ENCODE data around the gene KRT80.

KRT80 gene

DNA sequence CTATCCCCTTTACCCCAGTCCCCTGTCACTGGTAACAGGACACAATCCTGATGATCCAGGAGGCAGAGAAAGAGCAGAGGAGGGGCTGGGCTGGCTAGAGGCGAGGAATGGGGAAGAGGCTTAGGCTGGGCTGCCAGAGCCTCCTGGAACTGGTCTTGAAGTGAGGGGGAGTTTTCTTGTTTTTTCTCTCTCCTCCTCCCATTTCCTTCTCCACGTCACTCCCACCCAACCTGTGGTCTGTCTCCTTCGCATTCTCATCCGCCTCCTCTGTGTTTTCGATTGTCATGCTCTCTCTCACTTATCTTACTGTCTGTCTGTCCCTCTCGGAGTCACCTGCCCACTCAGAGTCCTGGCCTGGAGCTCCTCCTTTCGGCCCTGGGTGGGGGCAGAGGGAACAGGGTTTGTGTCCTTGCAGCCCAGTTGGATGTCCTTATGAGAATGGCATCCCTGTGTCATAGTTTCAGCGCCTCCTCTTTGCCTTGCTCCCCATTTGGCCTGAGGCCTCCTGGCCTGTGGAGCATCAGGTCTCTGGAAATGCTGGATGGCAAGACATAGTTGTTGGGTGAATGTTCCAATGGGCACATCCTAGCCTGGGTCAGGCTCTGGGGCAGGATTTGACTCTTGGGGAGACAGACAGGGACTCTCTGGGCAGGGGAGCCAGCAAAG, 3.4 kb upstream of the KRT80 start:
- DNase-seq: no peak

DNA sequence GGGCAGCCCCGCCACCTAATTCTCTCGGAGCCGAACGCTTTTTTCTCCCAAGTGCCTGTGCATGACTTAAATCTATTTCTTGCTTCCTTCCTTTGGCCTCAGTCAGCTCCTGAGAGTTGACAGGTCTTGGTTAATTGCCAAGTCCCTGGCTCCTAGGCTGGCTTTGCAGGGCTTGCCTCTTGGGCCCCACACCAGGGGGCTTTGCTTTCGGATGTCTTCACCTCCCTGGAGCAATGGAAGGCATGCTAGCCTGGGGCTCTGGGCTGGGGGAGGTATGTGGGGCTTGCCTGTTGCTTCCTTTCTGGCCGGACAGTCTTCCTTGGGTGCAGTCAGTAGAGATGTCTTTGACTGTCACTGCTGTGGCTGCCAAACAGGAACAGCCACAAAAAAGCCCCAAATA, 2.2 kb upstream of the KRT80 start:
- no peak for DNase-seq

GRCh38 chr12:52193532-52193931, 1.7 kb upstream of the KRT80 start:
- DNase-seq: no peak

DNA sequence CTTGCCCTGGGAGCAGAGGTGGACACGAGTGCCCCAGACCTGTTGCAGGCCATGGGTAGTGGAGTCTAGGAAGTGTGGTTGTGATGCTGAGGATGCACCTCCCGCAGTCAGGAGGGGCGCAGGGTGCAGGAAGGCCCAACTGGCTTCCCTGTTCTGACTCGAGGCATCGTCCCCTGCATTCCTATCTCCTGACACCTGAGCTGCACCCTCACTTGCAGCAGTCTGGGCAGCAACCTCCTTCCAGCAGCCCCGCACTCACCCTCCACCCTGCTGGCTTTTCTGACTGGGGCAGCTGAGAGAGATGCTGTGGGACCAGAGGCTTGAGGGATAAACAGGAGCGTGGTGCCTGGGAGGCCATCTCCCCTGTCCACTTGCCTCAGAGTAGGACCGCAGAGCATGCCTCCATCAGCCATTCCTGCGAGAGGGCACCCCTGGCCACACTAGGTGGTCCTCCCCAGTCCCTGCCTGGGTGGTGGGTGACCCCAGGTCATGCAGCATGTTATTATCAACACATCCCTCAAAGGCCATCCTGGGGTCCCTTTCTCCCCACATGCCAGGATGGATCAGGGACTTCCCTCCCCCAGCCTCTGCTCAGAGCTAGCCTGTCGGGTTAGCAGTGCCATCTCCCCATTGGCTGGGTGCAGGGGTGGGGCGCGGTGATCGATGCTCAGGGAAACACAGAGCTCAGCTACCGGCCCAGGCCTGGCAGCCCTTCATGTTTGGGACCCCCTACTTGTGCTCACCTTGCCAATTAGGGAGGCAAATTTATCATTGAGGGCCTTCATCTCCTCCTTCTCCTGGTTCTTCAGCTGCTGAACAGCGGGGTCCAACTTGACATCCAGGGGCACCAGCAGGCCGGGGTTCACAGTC, 719 bp downstream of the KRT80 start:
- no peak for DNase-seq

DNA sequence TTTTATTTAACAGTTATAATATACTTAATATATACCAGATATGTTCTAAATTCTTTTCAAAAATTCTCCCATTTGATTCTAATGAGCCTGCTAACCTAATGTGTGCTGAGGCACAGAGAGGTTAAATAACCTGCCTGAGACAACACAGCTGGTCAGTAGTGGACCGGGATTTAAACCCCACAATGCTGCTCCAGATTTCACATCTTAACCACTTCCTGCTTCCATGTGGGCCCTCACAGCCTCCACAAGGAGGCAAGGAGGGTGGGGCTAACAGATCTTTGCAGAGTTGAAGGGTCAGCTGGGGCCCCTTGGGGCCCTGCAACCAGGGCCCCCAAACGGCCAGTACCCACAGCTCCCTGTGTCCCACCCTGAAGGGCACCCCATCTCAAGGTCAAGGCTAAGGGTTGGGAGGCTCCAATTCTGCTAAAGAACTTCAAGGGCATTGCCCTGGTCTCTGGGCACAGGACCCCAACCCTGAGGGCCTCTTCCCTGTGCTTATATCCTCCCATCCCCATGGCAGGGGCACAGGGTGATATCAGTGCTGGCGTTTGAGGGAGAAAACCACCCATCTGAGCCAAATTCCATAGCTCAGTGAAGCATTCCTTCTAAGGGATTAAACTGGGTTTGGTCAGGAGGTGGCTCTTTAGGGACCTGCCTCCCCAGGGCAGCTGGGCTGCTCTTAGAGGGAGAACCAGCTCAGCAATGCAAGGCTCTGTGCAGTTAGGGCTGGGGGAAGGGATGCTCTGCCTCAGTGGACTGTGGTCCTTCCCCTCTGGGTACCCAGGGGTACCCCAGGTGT, 2.2 kb downstream of the KRT80 start:
- DNase-seq: no peak

DNA sequence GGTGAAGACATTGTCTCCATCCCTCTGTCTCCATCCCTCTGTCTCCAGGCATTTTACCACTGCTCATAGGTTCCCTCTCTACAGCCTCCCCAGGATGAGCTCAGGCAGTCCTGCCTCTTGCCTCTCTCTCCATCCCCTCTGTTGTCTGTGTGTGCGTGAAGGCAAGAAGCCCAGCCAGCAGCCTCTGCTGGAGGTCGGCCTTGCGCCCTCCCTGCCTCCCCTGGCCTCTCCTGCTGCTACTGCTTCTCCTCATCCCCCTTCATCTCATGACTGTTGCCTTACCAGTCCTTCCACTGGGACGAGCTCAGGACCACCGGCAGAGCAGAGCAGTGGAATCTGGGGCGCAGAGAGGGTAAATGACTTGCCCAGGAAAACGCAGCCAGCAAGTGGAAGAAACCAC, 3.2 kb downstream of the KRT80 start:
- DNase-seq: no peak

DNA sequence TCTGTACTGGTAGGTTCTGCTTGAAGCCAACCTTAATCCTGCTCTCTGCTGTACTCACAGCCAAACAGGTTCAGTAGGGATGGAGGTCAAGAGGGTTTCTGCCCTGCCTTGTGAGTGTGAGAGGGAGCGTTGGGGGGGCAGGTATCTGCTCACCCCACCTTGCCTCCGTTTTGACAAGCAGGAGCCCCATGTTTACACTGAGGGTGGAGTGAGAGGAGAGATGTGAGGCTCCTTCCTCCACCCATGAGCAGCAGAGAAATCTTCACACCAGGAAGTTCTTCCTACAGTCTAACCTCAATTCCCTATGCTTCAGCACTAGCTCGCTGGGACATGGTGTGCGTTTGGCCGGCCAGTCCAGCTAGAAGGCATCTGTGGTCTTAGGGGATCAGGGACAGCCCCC, 4.2 kb downstream of the KRT80 start:
- DNase-seq: no peak

DNA sequence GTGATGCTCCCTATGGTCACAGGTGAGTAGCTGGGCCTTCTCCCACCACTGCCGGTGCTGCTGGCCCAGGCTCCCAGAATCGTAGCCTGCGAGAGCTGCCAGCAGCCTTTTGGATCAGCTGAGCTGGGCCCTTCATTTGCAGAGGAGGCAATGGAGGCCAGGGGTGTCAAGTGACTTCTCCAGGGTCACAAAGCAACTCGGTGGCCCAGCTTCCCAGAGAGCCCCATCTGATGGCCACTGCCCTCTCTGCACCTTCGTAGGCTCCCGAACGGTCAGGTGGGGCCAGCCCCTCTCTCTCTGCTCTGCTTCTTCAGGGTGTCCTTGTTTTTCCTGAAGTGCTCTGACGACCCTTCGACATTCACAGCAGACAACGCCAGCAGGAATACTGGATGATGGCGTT, 4.6 kb downstream of the KRT80 start:
- no peak for DNase-seq

GRCh38 chr12:52186118-52186840, 5.5 kb downstream of the KRT80 start:
- no peak for DNase-seq

GRCh38 chr12:52185400-52185967, 6.3 kb downstream of the KRT80 start:
- DNase-seq: no peak

DNA sequence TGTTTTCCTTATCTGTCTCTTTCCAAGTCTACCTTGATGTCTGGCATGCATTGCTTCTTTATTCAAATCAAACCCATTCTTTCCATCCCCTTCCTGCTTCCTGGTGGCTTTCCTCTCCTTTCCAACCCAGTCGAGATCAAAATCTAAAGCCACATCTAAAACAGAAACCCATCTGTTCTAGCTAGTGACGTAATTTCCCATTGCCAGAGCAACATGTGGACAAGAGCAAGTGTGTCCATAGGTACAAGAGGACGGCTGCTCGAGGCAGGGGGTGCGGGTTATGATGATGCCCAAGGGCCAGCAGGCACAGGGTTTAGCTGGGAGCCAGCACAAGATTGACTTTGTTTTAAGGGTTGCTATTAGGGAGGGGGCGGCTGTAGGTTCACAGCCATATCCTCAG, 7.0 kb downstream of the KRT80 start:
- DNase-seq: no peak

DNA sequence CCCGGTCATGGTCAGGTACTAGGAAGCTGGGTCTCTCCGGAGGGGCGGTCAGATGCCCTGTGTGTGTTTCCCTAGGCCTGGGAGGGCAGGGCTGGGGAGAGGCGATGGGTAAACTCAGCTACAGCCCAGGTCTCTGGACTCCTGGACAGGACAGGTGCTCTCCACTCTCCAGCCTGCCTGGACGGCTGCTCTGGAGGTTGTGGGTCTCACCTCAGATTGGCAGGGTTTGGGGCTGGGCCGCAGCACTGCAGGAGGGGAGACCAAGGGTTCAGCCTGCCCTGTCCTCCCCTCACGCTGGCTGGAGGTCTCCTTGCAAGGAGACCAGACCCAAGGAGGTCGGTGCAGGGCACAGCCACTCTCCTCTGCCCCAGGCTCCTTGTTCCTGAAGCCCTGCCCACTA, 7.8 kb downstream of the KRT80 start:
- no peak for DNase-seq

GRCh38 chr12:52183544-52183910, 8.3 kb downstream of the KRT80 start:
- no peak for DNase-seq

DNA sequence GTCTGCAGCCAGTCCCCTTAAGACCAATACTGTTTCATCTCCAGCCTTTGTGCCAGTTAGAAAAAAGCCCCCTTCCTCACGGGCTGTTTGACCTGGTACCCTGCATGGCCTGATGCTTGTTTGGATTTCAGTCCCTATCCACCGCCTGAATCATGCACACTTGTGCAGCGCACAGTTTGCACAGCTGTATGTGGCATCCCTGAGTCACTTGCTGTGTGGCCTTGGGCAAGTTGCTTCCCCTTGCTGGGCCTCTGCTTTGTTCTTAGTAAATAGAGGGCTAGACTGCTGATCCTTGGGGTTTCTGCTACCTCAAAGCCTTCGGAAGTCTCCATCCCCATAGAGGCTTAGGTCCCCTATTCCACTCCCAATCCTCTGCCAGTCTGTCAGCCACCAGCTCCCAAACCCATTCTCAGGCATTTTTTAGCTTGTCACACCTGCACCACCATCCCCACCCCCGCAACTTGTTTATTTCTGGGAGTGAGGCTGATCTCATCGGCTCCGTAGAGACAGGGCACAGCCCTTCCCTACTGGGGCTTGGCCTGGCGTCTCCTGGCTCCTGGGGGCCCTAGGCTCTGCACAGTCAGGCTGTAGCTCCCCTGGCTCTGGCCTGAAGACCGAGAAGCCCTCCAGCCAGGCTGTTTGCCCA, 8.8 kb downstream of the KRT80 start:
- DNase-seq: no peak

DNA sequence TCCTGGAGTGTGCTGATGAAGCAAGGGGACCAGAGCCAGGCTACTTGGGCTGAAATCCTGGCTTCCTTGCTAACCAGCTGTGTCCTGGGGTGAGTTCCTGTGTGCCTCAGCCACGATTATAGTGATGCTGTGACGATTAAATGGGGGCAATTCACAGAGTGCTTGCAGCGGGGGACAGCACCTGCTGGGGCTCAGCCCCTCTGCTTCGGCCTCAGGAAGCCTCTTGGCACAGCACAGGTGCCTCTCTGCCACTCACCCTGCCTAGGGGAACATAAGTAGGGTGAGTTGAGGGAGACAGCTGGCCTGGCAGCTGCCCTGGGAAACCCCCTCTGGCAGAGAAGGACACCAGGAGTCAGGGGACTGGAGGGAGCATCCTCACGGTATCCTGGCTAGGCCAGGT, 9.4 kb downstream of the KRT80 start:
- DNase-seq: no peak

- no peak for DNase-seq
Measured at GRCh38 chr12:52181746-52182145, 10.1 kb downstream of the KRT80 start.

DNA sequence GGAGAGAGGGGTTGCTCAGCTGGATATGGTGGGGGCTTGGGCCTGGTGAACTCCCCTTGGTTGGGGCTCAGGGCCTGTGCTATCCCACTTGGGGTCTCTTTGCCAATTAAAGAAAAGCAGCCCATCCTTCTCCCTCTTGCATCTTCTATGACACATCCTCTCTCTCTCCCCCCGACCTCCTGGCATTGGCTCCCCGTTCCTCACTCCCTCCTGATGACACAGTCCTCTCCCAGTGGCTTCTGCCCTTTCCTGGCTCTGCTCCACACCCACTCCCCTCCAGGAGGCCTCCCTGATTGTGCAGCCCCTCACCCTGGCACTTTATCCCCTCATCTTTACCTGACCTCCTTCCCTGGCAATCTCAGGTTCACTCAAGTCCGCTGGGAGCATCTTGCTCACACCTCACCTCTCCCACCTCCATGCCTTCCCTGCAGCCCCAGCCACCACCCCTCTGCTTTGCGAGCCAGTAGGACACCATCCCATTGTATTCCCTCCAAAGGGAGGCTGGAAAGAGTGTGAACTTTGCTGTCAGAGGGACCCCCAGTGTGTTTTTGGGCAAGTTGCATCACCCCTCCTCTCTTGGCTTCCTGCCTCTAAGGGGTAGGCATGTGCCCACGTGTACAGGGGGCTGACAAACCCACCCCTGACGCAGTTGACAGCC, 10.7 kb downstream of the KRT80 start:
- no peak for DNase-seq

GRCh38 chr12:52179396-52179973, 12.3 kb downstream of the KRT80 start:
- DNase-seq: no peak

DNA sequence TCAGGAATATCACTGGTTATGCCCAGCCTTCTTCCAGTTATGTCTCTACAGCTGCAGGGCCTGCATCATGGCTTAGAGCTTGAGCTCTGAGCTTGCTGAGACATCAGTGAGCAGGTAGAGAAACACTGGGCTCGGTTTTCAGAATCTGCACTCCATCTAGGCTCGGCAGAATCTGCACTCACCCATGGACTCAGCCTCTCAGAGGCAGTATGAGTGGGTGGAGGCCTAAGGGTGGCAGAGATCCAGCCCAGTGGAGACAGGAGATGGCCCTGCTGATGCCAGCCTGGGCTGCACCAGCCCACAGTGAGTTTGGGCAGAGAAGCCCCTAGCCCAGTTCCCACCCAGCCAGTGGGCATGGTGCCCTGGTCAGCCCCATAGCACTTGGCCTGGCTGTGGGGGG, 12.8 kb downstream of the KRT80 start:
- DNase-seq: no peak

DNA sequence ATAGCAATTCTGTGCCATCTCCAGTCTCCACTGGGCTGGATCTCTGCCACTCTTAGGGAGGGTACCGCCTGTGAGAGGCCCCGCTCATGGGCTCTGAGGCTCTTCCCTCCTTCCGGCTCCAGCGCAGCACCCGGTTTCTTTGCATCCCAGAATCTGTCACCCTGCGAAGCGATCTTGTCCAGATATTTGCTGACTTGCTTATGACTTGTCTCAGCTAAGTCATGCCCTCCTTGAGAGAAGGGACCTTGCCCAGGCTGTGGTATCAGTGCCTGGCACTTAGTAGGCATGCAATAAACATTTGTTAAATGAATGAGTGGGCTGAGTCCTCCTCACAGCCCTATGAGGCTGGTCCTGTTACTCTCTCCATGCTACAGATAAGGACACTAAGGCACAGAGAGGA, 13.4 kb downstream of the KRT80 start:
- no peak for DNase-seq

Measured in central memory CD4-positive, alpha-beta T cell (primary cell).